ACC112 (cell line): ENCODE measurements around the gene TRAFD1.
A peak's percentile ranks its signal among the peaks of the same experiment; 100 is the strongest.
"Not testable (repeated sequence)": the region's sequence is repeated elsewhere in the genome, so short reads cannot be mapped to it uniquely, and the experiment has no call there.

Experiments
- H2AFZ ChIP-seq: fragments of 200-600 bp; sonication (generic); one replicate; pipeline ENCODE4 v1.6.0; 2017; ENCODE audit warnings: antibody characterized with exemption, low read length; ENCODE audit not compliant: unreplicated experiment
- H3K27ac ChIP-seq: fragments of 200-600 bp; sonication (generic); 2 replicates; pipeline ENCODE4 v1.5.1; 2014; ENCODE audit warnings: low read depth, mild to moderate bottlenecking, antibody characterized with exemption, low read length, moderate library complexity
- H3K27me3 ChIP-seq: fragments of 200-600 bp; sonication (generic); 2 replicates; pipeline ENCODE4 v1.6.1; 2014; ENCODE audit warnings: mild to moderate bottlenecking, antibody characterized with exemption, low read length, moderate library complexity, mixed read lengths; ENCODE audit not compliant: insufficient read depth
- H3K36me3 ChIP-seq: fragments of 200-600 bp; sonication (generic); 2 replicates; pipeline ENCODE4 v1.6.1; 2016; ENCODE audit warnings: mild to moderate bottlenecking, antibody characterized with exemption, low read length, moderate library complexity, mixed read lengths; ENCODE audit not compliant: insufficient read depth
- H3K4me1 ChIP-seq: fragments of 200-600 bp; sonication (generic); one replicate; pipeline ENCODE4 v1.6.1; 2016; ENCODE audit warnings: low read length, mixed read lengths; ENCODE audit not compliant: insufficient read depth, unreplicated experiment, control insufficient read depth
- H3K4me3 ChIP-seq: fragments of 200-600 bp; sonication (generic); 2 replicates; pipeline ENCODE4 v1.5.1; 2014; ENCODE audit warnings: mild to moderate bottlenecking, low read depth, low read length
- H3K79me2 ChIP-seq: fragments of 200-600 bp; sonication (generic); one replicate; pipeline ENCODE4 v1.6.0; 2016; ENCODE audit warnings: low read length; ENCODE audit not compliant: control insufficient read depth, unreplicated experiment, insufficient read depth

TRAFD1 gene

GRCh38 chr12:112103758-112104503 lies 21.4 kb upstream of the TRAFD1 start:
- H3K27me3 ChIP-seq: no peaks in the 10 kb centered on the region

GRCh38 chr12:112105891-112106290 lies 19.5 kb upstream of the TRAFD1 start:
- Histone ChIP-seq H3K79me2 (peaks cover 76% of the 10 kb centered on the region), H3K27ac (no peak overlapping the region), H3K36me3 (peaks cover 3% of the 10 kb centered on the region), H3K27me3 (no peaks in the 10 kb centered on the region), H3K4me1 (peaks cover 23% of the 10 kb centered on the region), H2AFZ (no peak overlapping the region), H3K4me3 (no peak overlapping the region)

More at GRCh38 chr12:112103758-112104503, 21.4 kb upstream of the TRAFD1 start:
- Histone ChIP-seq H3K79me2 (peaks cover 94% of the 10 kb centered on the region), H3K4me1 (peaks cover 23% of the 10 kb centered on the region), H2AFZ (no peak overlapping the region), H3K36me3 (peaks cover 9% of the 10 kb centered on the region), H3K27ac (no peak overlapping the region), H3K4me3 (no peak overlapping the region)

GRCh38 chr12:112107306-112108201 lies 17.8 kb upstream of the TRAFD1 start:
- peak overlapping the region; percentile 90 for H3K27ac ChIP-seq
- H3K4me3 ChIP-seq: peak overlapping the region; percentile 97
- H3K79me2 ChIP-seq: peaks cover 61% of the 10 kb centered on the region
- H2AFZ ChIP-seq: peak overlapping the region; percentile 87
- no peaks in the 10 kb centered on the region; the same call in 1 of the 2 replicates for H3K36me3 ChIP-seq
- peaks cover 23% of the 10 kb centered on the region for H3K4me1 ChIP-seq
- H3K27me3 ChIP-seq: no peaks in the 10 kb centered on the region

GRCh38 chr12:112108202-112109079 lies 16.9 kb upstream of the TRAFD1 start, which contains the start of gene NAA25:
Gene NAA25 (minus strand): TSS chr12:112108783. CDS start chr12:112108773, 10 bp downstream.
- Histone ChIP-seq H2AFZ (peak within 1 kb of the TSS; percentile 87), H3K27me3 (no peaks in the 10 kb centered on the region), H3K27ac (peak within 1 kb of the TSS; percentile 90), H3K36me3 (no peaks in the 10 kb centered on the region; the same call in 1 of the 2 replicates), H3K79me2 (peaks cover 53% of the 10 kb centered on the region), H3K4me3 (peak within 1 kb of the TSS; percentile 97), H3K4me1 (peaks cover 23% of the 10 kb centered on the region)

- H3K27me3 ChIP-seq, H3K27ac ChIP-seq, H3K4me3 ChIP-seq, H2AFZ ChIP-seq, H3K36me3 ChIP-seq: not testable (repeated sequence)
- Histone ChIP-seq H3K79me2 (peaks cover 29% of the 10 kb centered on the region), H3K4me1 (peaks cover 12% of the 10 kb centered on the region)
Observed at GRCh38 chr12:112110787-112111662, 14.3 kb upstream of the TRAFD1 start.

GRCh38 chr12:112111931-112112330 lies 13.4 kb upstream of the TRAFD1 start:
- peaks cover 14% of the 10 kb centered on the region for H3K4me1 ChIP-seq

GRCh38 chr12:112112409-112113133 lies 12.8 kb upstream of the TRAFD1 start:
- Histone ChIP-seq H2AFZ (no peak overlapping the region), H3K27me3 (no peaks in the 10 kb centered on the region), H3K79me2 (peaks cover 14% of the 10 kb centered on the region), H3K27ac (no peak overlapping the region), H3K4me3 (no peak overlapping the region), H3K4me1 (peaks cover 11% of the 10 kb centered on the region), H3K36me3 (no peaks in the 10 kb centered on the region)

More at GRCh38 chr12:112111931-112112330, 13.4 kb upstream of the TRAFD1 start:
- Histone ChIP-seq H3K27me3 (no peaks in the 10 kb centered on the region), H3K36me3 (no peaks in the 10 kb centered on the region), H3K79me2 (peaks cover 20% of the 10 kb centered on the region), H2AFZ (no peak overlapping the region), H3K27ac (no peak overlapping the region), H3K4me3 (no peak overlapping the region)

GRCh38 chr12:112115259-112116045 lies 9.9 kb upstream of the TRAFD1 start:
- H3K4me3 ChIP-seq: no peak overlapping the region
- no peaks in the 10 kb centered on the region for H3K79me2 ChIP-seq
- H3K27ac ChIP-seq: no peak overlapping the region
- H3K36me3 ChIP-seq: no peaks in the 10 kb centered on the region
- H3K27me3 ChIP-seq: no peaks in the 10 kb centered on the region
- H2AFZ ChIP-seq: no peak overlapping the region
- H3K4me1 ChIP-seq: peaks cover 15% of the 10 kb centered on the region
